LNCAP (cell line): ENCODE measurements around the gene FBL.

ENCODE experiments used
- TF ChIP-seq, protein P1 (sequence below): fragments of 450-650 bp; IDR thresholded peaks from 2 replicates; pipeline ENCODE4 v1.5.1; 2017; ENCODE audit warnings: mild to moderate bottlenecking

Gene FBL

DNA sequence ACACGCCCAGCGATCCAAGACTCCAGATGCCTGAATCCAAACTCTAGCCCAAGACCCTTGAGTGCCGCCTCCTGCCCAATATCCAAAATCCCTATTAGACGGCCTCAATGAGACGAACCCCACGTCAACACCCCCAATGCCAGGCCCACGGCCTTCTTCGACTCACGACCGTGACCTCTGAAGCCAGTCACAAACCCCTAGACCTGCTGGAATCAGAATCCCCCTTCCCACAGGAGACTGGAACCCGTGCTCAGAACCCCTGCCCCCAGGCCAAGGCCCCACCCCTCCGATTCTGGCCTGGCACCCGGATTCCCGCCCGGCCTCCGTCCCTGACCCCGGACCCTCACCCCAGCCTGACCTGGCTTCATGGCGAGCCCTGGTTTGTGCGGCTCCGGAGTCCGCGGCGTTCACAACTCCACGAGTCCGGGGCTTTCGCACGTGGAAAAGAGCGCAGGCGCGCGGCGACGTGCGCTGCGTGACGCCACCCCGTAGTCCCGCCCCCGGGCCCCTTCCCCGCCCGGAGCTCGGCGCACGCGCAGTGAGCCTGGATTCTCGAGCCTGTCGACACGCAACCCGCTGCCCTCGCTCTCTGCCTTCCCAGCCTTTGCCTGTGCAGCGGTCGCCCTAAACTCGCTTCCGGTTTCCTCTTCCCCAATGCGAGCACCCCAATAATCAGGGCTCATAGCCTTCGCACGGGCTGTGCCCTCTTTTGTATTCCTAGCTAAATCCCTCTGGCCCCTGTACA lies at the start of gene FBL:
Gene FBL (minus strand): TSS at position 447 of the 745 bp plus-strand sequence. CDS start 79 bp downstream, at position 368.
- TF ChIP-seq, protein P1, sequence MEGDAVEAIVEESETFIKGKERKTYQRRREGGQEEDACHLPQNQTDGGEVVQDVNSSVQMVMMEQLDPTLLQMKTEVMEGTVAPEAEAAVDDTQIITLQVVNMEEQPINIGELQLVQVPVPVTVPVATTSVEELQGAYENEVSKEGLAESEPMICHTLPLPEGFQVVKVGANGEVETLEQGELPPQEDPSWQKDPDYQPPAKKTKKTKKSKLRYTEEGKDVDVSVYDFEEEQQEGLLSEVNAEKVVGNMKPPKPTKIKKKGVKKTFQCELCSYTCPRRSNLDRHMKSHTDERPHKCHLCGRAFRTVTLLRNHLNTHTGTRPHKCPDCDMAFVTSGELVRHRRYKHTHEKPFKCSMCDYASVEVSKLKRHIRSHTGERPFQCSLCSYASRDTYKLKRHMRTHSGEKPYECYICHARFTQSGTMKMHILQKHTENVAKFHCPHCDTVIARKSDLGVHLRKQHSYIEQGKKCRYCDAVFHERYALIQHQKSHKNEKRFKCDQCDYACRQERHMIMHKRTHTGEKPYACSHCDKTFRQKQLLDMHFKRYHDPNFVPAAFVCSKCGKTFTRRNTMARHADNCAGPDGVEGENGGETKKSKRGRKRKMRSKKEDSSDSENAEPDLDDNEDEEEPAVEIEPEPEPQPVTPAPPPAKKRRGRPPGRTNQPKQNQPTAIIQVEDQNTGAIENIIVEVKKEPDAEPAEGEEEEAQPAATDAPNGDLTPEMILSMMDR = no peak

DNA sequence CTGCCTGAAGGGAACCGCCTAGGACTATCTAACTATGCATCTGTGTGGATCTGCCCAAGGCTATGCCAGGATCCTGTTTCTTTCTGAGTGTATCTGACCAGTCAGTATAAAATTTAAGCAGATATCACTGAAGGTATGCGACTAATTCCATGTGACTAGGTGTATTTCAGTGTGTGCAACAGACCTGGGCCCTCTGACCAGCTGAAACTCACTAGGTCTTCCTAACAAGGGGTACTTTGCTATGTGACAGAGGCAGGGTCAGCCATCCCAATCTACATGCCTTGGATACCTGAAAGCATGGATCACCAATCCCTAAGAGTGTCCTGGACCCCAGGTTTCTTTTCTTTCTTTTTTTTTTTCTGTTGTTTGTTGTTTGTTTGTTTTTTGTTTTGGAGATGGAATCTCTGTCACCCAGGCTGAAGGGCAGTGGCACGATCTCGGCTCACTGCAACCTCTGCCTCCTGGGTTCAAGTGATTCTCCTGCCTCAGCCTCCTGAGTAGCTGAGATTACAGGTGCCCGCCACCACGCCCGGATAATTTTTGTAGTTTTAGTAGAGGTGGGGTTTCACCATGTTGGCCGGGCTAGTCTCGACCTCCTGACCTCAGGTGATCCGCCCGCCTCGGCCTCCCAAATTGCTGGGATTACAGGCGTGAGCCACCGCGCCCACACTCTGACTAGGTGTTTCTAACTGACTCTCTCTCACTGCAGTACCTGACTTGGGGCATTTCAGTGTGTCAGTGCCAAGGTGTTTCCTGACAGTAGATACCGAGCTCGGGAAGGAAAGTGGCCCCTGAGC lies 44.8 kb upstream of the FBL start:
- TF ChIP-seq, protein P1 = no peak

DNA sequence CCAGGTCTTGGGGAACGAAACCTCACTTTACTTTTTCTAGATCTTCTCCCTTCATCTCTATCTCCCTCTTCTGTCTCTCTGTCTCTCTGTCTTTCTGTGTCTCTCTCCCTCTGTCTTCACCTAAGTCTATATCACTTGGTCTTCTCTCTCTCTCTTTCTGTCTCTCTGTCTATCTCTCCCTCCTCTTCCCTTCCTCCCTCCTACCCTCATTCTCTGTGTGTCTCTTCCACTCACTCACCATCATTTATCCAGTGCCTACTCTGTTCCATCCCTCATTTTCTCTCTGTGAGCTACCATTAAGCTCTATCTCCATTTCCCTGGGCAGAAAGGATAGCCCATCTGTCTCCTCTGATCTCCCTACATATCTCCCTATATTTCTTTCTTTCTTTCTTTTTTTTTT lies 32.2 kb upstream of the FBL start:
- TF ChIP-seq, protein P1 = no peak

DNA sequence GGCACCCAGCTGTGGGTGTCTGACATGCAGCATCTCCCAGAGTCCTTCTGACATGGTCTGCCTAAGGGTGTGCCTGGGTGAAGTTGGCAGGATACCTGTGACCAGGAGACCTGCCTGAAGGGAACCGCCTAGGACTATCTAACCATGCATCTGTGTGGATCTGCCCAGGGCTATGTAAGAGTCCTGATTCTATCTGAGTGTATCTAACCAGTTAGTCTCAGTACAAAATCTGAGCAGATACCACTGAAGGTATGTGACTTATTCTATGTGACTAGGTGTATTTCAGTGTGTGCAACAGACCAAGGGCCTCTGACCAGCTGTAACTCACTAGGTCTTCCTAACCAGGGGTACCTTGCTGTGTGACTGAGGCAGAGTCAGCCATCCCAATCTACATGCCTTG lies 28.2 kb upstream of the FBL start:
- TF ChIP-seq, protein P1 = no peak

DNA sequence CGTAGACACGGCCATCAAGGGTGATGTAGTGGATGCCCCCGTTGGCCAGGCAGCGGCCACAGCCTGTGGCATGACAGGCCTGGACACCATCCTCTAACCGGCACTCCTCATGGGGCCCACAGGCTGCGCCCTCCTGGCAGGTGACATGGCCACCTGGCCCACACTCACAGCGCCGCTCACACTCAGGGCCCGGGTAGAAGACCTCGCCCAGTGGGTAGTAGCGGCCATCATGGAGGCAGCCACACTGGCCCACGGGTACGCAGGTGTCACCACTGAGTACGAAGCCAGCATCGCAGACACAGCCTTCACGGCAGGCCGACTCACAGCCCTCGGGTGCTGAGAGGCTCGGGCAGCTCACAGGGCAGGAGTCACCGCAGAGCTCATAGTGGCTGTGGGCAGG lies 27.2 kb upstream of the FBL start:
- TF ChIP-seq, protein P1 = no peak

DNA sequence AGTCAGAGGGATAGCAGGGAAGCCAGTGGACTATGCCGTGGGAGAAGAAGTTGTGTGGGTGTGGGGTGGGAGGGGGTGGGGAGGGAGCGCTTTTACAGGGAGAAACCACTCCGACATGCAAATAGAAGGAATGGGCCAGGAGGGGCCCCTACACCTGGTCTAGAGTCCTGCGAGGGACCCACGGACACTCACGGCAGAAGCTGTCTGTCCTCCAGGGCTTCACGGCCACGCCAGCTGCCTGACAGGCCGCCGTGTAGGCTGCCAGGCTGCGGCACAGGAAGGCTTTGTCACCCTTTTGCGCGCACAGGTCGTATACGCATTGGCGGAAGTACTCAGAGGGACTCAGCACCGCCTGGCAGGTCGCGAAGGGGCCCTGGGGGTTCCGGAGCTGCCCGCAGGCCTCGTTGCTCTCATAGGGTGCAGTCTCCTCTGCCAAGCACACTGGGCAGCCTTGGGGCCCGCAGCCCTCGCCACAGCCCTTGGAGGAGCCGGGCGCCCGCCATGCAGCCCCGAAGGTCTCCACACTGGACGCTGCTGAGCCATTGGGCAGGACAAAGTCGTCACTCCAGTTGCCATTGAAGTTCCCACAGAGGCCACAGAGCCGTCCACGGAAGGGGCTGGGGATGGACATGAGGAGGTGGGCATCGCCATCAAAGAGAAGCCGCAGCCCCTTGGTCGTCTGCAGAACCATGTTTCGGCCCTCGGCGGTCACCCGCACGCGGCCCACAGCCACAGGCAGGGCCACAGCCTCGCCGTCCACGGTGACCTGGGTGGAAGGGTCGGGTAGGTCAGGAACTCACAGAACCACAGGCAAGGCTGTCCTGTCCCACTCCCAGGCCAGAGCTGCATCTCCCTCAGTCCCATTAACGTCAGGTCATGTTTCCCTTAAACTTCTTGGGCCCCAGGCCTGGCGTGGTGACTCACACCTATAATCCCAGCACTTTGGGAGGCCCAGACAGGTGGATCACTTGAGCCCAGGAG lies 26.0 kb upstream of the FBL start:
- TF ChIP-seq, protein P1 = no peak

DNA sequence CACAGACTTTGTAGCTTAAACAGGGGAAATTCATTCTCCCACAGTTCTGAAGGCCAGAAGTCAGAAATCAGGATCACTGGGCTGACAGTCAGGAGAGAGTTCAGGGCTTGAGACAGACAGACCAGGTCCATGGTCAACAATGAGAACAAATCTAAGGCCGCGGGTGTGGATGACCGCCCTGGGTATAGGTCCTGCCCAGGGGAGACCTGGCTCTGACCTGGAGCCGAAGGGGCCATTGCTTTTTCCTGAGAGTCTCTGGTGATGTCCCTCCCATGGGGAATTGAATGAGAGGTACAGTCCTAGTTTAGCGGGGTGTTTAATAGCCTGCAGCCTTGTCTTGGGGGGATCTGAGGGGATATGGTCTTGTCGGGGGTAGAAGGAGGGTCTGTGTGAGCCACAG lies 25.2 kb upstream of the FBL start:
- TF ChIP-seq, protein P1 = no peak
